HepG2 (cell line): ENCODE data around the gene PISD.

Source experiments
- BRCA1 ChIP-seq: sonication (generic); formaldehyde crosslinking; IDR thresholded peaks from 2 replicates; pipeline ENCODE4 v1.4.0; 2020; ENCODE audit warnings: missing genetic modification reagents
- CTCF ChIP-seq: sonication (generic); formaldehyde crosslinking; IDR thresholded peaks from 2 replicates; pipeline ENCODE4 v1.5.0; 2020; ENCODE audit warnings: mild to moderate bottlenecking, missing genetic modification reagents, moderate library complexity
- NFYB ChIP-seq: sonication (generic); formaldehyde crosslinking; IDR thresholded peaks from 2 replicates; pipeline ENCODE4 v1.4.0; 2020; ENCODE audit warnings: missing genetic modification reagents
- ZBTB1 ChIP-seq: sonication (generic); formaldehyde crosslinking; IDR thresholded peaks from 2 replicates; pipeline ENCODE4 v1.4.0; 2020; ENCODE audit warnings: missing genetic modification reagents, borderline replicate concordance

GRCh38 chr22:31610611-31611010, 51.4 kb downstream of the PISD start:
- TF ChIP-seq NFYB (CRISPR knock-in tag): no peak
- no peak for TF ChIP-seq ZBTB1 (CRISPR knock-in tag)
- no peak for TF ChIP-seq BRCA1 (CRISPR knock-in tag)
- no peak for TF ChIP-seq CTCF (CRISPR knock-in tag)
